ENCODE measurements around the gene RABGAP1L.

The RABGAP1L gene

DNA sequence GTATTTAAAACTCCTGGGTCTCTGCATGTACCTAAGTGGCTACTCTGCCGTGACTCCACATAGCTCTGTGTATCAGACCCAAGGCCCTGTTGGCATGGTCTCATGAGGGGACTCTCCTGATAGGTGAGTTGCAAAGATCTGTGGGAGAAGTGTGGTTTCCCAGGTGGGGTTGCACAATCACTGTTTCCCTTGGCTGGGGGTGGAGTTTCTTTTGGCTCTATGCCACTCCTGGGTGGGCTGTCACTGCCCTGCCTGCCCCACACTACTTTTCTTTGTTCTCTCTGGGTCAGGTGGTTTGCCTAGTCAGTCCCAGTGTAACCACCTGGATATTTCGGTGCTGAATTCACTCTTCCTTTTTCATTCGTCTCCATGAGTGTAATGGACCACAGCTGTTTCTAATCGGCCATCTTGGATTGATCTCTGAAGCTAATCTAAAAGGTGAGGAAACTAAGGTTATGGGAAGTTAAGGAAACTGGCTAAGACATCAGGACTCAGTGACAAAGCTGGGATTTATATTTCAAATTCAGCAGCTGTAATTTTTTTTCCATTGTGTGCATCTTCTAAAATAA is 743.3 kb downstream of the RABGAP1L start:
- Histone ChIP-seq H3K79me2 (no peaks in the 10 kb centered on the region), H3K27me3 (ENCODE audit: control insufficient read depth, insufficient read depth, low read length) (no peaks in the 10 kb centered on the region), H3K4me1 (no peaks in the 10 kb centered on the region), H3K4me3 (ENCODE audit: low read depth, low read length) (no peak overlapping the region), H3K4me2 (ENCODE audit: low read length) (no peak overlapping the region), H3K27ac (no peak overlapping the region), H3K9me3 (ENCODE audit: control insufficient read depth, low read length) (no peaks in the 10 kb centered on the region), H3K36me3 (ENCODE audit: control insufficient read depth, insufficient read depth, low read length) (no peaks in the 10 kb centered on the region), H3K9ac (no peak overlapping the region), H2AFZ (no peak overlapping the region)
- no peak for TF ChIP-seq CTCF (IDR thresholded peaks at IDR 0.05)

DNA sequence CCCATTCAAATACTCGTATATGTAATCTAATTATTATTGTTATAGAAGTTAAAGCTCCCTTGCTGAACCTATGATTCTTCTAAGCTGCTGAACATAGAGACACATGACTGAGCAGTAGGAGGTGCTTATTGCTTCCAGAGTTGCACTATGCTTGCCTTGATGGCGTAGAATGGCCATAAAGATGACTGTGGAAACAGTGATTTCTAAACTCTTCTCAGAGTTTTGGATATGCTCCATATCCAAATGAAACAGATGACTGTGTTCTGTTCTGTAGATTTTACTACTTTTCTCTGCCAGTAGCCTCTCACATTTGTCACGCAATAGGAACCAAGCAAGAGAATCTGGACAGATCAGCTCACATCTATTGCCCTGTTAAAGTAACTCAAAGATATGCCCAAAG is 752.3 kb downstream of the RABGAP1L start:
- no peaks in the 10 kb centered on the region for H3K27me3 ChIP-seq (ENCODE audit: control insufficient read depth, insufficient read depth, low read length)
- no peak for TF ChIP-seq CTCF (IDR thresholded peaks at IDR 0.05)
- no peak overlapping the region for H3K27ac ChIP-seq
- no peak overlapping the region for H2AFZ ChIP-seq
- H3K4me3 ChIP-seq (ENCODE audit: low read depth, low read length), result no peak overlapping the region
- no peaks in the 10 kb centered on the region for H3K36me3 ChIP-seq (ENCODE audit: control insufficient read depth, insufficient read depth, low read length)
- no peaks in the 10 kb centered on the region for H3K79me2 ChIP-seq
- no peak overlapping the region for H3K4me2 ChIP-seq (ENCODE audit: low read length)
- no peaks in the 10 kb centered on the region for H3K9me3 ChIP-seq (ENCODE audit: control insufficient read depth, low read length)
- no peak overlapping the region for H3K9ac ChIP-seq
- H3K4me1 ChIP-seq, result no peaks in the 10 kb centered on the region

DNA sequence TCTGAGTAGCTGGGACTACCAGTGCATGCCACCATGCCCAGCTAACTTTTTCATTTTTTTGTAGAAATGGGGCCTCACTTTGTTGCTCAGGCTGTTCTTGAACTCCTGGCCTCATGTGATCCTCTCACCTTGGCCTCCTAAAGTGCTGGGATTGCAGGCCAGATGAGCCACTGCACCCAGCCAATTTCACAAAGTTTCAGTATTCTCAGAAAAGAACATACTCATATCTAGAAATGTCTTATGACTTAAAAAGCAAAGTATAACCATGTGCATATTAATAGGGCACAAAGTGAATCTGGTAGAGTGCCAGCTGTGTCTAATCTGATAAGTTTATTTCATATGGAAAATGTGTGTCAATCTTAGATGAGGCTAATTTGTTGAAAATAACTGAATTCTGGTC is 752.9 kb downstream of the RABGAP1L start:
- Histone ChIP-seq H3K27me3 (ENCODE audit: control insufficient read depth, insufficient read depth, low read length) (no peaks in the 10 kb centered on the region), H3K9ac (no peak overlapping the region), H3K27ac (no peak overlapping the region), H3K4me2 (ENCODE audit: low read length) (no peak overlapping the region), H3K79me2 (no peaks in the 10 kb centered on the region), H3K9me3 (ENCODE audit: control insufficient read depth, low read length) (no peaks in the 10 kb centered on the region), H3K36me3 (ENCODE audit: control insufficient read depth, insufficient read depth, low read length) (no peaks in the 10 kb centered on the region), H2AFZ (no peak overlapping the region), H3K4me3 (ENCODE audit: low read depth, low read length) (no peak overlapping the region), H3K4me1 (no peaks in the 10 kb centered on the region)
- TF ChIP-seq CTCF (IDR thresholded peaks at IDR 0.05), result no peak

- Histone ChIP-seq H3K27ac (no peak overlapping the region), H3K27me3 (ENCODE audit: control insufficient read depth, insufficient read depth, low read length) (no peaks in the 10 kb centered on the region), H3K4me3 (ENCODE audit: low read depth, low read length) (no peak overlapping the region), H3K9me3 (ENCODE audit: control insufficient read depth, low read length) (no peaks in the 10 kb centered on the region), H3K4me1 (no peaks in the 10 kb centered on the region), H3K9ac (no peak overlapping the region), H3K79me2 (no peaks in the 10 kb centered on the region), H3K36me3 (ENCODE audit: control insufficient read depth, insufficient read depth, low read length) (no peaks in the 10 kb centered on the region), H3K4me2 (ENCODE audit: low read length) (no peak overlapping the region), H2AFZ (no peak overlapping the region)
- no peak for TF ChIP-seq CTCF (IDR thresholded peaks at IDR 0.05)
Measured at GRCh38 chr1:174913225-174913903, 754.0 kb downstream of the RABGAP1L start.

- Histone ChIP-seq H3K27me3 (ENCODE audit: control insufficient read depth, insufficient read depth, low read length) (no peaks in the 10 kb centered on the region), H3K9ac (no peak overlapping the region), H3K4me2 (ENCODE audit: low read length) (no peak overlapping the region), H2AFZ (no peak overlapping the region), H3K36me3 (ENCODE audit: control insufficient read depth, insufficient read depth, low read length) (no peaks in the 10 kb centered on the region), H3K4me1 (no peaks in the 10 kb centered on the region), H3K27ac (no peak overlapping the region), H3K79me2 (no peaks in the 10 kb centered on the region), H3K4me3 (ENCODE audit: low read depth, low read length) (no peak overlapping the region), H3K9me3 (ENCODE audit: control insufficient read depth, low read length) (no peaks in the 10 kb centered on the region)
- TF ChIP-seq CTCF (IDR thresholded peaks at IDR 0.05), result no peak
Measured at GRCh38 chr1:174914991-174915390, 755.7 kb downstream of the RABGAP1L start.
